IPS-NIHi11 (cell line): Measurements from ENCODE around the gene PTPN22.

Source experiments
- DNase-seq: peaks from one replicate; pipeline ENCODE4 v3.0.0; 2012; ENCODE audit warnings: mixed read lengths, low spot score

PTPN22 gene

DNA sequence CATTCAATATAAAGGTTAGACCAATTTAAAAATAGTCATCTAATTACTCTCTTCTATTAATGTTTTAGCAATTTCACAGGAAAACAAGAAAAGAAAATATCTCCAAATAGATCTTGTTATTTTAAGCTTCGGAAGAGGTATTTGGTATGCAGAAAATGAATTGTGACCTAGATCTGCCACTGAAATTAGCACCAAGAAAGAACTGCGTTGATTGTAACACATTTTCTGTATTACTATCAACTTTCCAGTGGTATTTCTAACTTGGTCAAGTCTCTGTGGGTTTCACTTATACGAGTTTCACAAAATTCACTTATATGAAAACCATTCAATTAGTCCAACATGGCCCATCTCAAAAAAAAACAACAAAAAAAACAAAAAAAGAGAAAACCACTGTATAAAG is 71.0 kb downstream of the PTPN22 start:
- no peak for DNase-seq

DNA sequence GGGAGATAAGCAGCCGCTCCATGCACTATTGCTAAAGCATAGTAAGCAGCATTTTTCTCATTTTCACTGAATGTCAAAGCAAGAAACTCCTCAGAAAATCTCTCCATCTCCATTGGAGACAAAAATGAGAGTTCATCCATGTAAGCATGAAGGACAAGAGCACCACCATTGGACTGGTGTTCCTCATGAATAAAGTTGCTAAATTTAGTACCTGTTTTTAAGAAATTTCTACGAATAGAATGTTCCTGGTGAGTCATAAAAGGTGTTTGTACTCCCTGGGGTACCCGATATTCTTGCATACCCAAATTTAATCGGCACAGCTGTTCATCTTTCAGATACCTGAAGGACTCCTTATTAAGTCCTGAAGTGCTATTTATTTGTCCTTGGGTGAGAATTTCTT is 74.0 kb downstream of the PTPN22 start:
- no peak for DNase-seq

GRCh38 chr1:113793878-113794834 is 77.4 kb downstream of the PTPN22 start:
- no peak for DNase-seq

- DNase-seq, result no peak
Observed at GRCh38 chr1:113792986-113793385, 78.5 kb downstream of the PTPN22 start.

- DNase-seq, result no peak
Observed at GRCh38 chr1:113792471-113792870, 79.0 kb downstream of the PTPN22 start.

DNA sequence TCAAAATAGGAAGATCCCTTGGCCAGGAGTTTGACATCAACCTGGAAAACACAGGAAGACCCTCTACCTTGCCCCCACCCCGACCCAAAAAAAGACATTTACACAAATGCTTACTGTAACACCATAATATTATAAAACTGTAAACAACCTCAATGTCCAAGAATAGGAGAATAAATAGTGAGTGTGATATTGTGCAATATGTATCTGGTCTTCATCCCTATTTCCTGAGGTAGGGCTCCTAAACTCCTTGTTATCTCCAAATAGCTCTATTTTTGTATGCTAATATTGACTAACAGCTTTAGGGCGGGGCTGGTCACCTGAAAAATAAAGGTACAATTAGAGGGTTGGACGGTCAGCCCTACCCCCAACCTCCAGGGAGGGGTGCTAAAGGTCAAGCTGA is 82.7 kb downstream of the PTPN22 start:
- DNase-seq, result no peak

DNA sequence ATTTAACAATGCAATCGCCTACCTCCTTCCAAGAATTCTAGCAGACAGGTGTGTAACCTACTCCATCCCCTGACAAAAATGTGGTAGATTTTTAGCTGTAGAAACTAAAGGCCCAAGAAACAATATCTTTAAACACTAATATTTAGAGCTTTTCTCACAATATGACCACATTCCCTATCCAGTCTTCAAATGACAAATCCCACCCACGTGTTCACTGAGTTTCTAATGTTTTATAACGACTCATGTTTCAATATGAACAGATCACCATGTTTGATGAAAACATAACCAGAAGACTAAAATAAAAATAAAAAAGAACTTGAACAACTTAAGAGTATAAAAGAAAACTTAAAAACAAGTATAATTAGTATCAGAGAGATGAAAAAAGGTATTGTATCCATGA is 83.8 kb downstream of the PTPN22 start:
- no peak for DNase-seq

GRCh38 chr1:113786069-113786468 is 85.4 kb downstream of the PTPN22 start:
- no peak for DNase-seq

- no peak for DNase-seq
Observed at GRCh38 chr1:113784104-113784779, 87.3 kb downstream of the PTPN22 start.

DNA sequence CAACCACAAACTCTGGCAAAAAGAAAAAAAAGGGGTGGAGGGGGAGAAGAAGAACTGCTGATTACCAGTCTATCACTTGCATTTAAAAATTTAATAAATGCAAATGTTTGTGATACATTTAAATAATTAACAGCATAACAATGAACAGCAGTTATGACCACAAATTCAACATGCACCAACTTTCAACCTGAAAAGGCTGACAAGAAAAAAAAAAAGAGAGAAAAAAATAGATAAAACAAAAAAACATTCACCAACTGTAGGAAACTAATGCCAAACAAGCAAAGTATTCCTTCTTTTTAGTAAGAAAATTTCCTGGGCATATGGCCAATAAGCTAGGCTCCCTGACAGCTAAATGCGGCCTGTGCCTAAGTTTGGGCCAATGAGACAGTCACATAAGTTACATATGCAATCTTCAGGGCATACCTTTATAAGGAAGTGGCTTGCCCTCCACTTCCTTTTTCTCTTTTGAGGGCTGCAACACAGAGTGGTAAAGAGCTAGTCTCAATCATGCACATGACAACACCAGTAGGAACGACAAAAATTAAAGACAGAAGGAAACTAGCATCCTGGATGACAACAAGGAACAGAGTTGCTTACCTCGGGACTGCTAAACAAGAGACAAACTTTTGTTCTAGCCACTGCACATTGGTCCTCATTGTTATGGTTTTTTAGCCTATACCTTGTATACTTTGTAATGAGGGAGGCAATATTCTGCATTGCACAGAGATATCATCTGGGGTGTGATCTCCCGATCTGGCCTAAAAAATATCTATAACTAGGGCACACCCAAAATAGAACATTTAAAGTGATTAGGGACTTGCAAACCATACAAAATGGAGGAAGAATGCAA is 88.0 kb downstream of the PTPN22 start:
- DNase-seq, result peak; percentile 26

DNA sequence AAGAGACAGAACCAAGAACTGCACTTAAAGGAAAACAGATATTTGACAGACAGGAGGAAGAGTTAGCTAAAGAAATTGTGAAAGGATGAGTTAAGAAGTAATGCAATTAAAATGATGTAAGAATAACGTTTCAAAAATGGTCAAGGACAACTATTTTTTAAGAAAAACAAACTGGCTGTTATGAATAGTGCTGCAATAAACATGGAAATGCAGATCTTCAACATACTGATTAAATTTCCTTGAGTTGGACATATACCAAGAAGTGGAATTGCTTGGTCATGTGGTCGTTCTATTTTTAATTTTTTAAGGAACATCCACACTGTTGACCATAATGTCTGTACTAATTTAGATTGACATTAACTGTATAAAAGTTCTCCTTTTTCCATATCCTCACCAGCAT is 89.1 kb downstream of the PTPN22 start:
- DNase-seq, result no peak

- no peak for DNase-seq
Observed at GRCh38 chr1:113780374-113781146, 91.0 kb downstream of the PTPN22 start.

GRCh38 chr1:113779542-113779941 is 92.0 kb downstream of the PTPN22 start:
- DNase-seq, result no peak

GRCh38 chr1:113777561-113777960 is 94.0 kb downstream of the PTPN22 start:
- DNase-seq, result no peak

DNA sequence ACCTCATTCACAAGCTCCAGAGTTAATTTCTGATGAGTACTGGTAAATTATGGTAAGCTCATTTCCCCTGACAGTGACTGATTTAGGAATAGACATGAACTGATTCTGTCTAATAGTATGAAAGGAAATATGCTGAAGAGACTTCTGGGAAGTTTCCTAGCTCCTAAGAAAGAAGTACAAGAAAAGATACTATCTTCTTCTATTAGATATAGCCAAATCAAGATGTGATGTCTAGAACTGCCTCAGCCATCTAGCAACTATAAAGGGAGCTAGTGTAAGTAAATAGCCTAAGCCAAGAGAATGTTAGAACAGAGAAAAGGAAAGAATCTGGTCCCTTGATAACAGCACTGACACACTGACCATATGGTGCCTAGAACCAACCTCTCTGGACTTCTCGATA is 101.5 kb downstream of the PTPN22 start:
- no peak for DNase-seq

GRCh38 chr1:113769601-113769970 is 101.9 kb downstream of the PTPN22 start:
- DNase-seq, result no peak

DNA sequence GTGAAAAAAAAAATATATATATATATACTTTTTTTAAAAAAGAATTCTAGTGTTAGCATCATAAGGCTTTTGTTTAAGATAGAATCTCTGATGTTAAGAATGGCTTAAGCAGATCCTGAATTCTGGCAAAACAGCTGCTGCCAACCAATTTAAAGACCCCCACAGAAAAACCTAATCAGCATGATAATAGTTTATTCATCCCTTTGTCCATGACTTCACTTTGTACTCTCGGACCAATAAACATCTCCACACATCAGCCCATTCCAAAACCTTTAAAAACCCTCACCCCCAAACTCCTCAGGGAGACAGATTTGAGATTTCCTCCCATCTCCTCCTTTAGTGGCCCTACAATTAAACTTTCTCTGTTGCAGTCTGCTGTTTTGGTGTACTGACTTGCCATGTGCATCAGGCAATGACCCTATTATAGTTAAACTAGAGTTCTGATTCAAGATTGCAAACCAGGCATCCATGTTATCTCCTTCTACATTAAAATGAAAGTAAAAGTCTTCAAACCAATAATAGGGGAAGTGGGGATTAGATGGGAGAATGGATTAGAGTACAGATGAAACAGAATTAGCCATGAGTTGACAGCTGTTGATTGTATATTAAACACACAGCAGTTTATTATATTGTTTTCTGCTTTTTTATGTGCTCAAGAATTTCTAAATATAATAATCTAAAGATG is 102.5 kb downstream of the PTPN22 start:
- peak; percentile 23 for DNase-seq

GRCh38 chr1:113765306-113766230 is 105.9 kb downstream of the PTPN22 start:
- DNase-seq, result no peak
